OCI-LY7 (cell line): Measurements from ENCODE around the gene CORO2B.

Source experiments
- EZH2phosphoT487 ChIP-seq: fragments of 200-600 bp; sonication (generic); IDR thresholded peaks from 2 replicates; pipeline ENCODE4 v1.6.1; 2018; ENCODE audit warnings: low read depth, borderline replicate concordance, mild to moderate bottlenecking, mixed run types, antibody characterized with exemption, low read length, moderate library complexity, mixed read lengths
- TF ChIP-seq, protein P1 (sequence below): fragments of 200-600 bp; sonication (generic); conservative IDR thresholded peaks from 2 replicates; pipeline ENCODE4 v1.5.1; 2014; ENCODE audit warnings: mild to moderate bottlenecking, antibody characterized with exemption, low read length, moderate library complexity, mixed read lengths

DNA sequence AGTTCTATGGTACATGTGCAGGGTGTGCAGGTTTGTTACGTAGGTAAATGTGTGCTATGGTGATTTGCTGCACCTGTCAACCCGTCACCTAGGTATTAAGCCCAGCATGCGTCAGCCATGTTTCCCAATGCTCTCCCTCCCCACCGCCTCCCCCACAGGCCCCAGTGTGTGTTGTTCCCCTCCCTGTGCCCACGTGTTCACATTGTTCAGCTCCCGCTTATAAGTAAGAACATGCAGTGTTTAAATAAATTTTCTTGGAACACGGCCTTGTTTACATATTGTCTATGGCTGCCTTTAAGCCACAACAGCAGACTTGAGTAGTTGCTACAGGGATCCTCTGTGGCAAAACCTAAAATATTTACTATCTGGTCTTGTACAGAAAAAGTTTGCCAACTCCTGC, 41.3 kb upstream of the CORO2B start:
- TF ChIP-seq, protein P1, sequence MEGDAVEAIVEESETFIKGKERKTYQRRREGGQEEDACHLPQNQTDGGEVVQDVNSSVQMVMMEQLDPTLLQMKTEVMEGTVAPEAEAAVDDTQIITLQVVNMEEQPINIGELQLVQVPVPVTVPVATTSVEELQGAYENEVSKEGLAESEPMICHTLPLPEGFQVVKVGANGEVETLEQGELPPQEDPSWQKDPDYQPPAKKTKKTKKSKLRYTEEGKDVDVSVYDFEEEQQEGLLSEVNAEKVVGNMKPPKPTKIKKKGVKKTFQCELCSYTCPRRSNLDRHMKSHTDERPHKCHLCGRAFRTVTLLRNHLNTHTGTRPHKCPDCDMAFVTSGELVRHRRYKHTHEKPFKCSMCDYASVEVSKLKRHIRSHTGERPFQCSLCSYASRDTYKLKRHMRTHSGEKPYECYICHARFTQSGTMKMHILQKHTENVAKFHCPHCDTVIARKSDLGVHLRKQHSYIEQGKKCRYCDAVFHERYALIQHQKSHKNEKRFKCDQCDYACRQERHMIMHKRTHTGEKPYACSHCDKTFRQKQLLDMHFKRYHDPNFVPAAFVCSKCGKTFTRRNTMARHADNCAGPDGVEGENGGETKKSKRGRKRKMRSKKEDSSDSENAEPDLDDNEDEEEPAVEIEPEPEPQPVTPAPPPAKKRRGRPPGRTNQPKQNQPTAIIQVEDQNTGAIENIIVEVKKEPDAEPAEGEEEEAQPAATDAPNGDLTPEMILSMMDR = no peak
- TF ChIP-seq EZH2phosphoT487 = no peak
